NCI-H2227 (cell line): ENCODE results near the gene PLB1.
"Not testable (repeated sequence)": the region's sequence is repeated elsewhere in the genome, so short reads cannot be mapped to it uniquely, and the experiment has no call there.

Experiments
- DNase-seq: peaks from one replicate; lab custom pipeline; 2025; ENCODE audit not compliant: unreplicated experiment; lab: John Stamatoyannopoulos, UW

Gene PLB1

GRCh38 chr2:28533044-28533680 lies 37.3 kb downstream of the PLB1 start:
- no peak for DNase-seq

DNA sequence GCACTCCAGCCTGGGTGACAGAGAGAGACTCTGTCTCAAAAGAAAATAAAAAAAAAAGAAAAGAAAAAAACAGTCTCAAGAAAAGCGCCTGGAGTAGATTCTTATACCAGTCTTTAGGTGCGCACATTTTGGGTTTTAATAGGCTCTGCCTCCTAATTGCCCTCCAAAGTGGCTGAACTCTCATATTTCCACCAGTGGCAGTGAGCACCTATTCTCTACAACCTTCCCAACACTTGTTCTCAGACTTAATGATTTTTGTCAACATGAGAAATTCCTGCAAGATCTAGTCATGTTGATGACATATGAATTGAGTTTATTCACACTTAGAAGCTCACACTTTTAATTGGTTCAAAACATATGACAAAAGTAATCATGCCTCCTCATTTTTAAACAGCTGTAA lies 39.0 kb downstream of the PLB1 start:
- no peak for DNase-seq

DNA sequence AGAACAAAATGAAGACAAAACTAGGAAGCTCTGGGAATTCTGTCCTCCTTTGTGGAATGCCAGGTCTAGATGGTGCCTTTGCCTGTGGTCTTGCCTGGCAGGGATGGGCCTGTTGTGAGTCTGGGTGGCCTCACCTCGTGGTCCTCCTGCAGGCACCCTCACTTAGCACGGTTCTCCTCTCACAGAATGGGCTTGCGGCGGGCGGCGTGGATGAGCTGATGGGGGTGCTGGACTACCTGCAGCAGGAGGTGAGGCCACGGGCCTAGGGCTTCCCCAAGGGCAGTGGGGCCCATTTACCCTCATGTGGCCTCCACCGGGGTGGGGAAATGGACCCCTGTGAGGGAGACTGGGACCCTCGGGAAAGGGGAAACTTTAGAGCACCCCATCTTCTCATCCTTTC lies 42.3 kb downstream of the PLB1 start:
- no peak for DNase-seq

GRCh38 chr2:28538652-28539051 lies 42.8 kb downstream of the PLB1 start:
- DNase-seq, result no peak

DNA sequence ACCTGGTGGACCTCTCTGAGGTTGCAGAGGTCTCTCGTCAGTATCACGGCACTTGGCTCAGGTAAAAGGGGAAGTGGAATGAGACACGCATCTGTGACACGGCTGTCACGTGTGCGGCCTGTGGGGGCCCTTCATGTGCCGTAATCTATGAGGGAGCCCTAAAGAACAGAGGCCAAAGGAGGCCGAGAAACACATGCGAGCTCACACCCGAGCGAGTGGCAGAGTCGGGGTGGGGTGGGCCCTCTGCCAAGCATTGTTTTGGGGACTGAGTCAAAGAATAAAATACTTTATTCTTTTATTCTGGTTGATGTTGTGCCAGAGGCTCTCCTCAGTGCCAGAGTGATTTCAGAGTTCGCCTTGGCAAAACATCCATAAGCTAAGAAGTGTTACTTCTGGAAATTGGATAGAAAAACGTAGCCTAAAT lies 43.3 kb downstream of the PLB1 start:
- DNase-seq, result no peak

GRCh38 chr2:28543316-28544035 lies 47.6 kb downstream of the PLB1 start:
- DNase-seq, result no peak

DNA sequence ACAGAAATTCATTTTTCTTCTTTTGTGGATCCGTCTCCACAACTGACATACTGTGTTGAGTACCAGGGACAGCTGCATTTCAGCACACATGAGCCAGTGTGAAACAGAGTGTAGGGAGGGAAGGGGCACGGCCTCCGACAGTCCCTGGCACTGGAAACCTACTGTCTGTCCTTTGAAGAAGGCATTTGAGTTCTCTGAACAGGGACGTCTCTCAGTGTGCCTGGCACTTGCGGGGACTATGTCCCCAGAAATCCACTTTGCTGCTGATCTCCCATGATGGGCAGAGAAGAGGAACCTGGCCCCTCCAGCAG lies 48.1 kb downstream of the PLB1 start:
- no peak for DNase-seq

GRCh38 chr2:28544405-28544921 lies 48.6 kb downstream of the PLB1 start:
- DNase-seq, result no peak

- no peak for DNase-seq
Observed at GRCh38 chr2:28544922-28545589, 49.2 kb downstream of the PLB1 start.

DNA sequence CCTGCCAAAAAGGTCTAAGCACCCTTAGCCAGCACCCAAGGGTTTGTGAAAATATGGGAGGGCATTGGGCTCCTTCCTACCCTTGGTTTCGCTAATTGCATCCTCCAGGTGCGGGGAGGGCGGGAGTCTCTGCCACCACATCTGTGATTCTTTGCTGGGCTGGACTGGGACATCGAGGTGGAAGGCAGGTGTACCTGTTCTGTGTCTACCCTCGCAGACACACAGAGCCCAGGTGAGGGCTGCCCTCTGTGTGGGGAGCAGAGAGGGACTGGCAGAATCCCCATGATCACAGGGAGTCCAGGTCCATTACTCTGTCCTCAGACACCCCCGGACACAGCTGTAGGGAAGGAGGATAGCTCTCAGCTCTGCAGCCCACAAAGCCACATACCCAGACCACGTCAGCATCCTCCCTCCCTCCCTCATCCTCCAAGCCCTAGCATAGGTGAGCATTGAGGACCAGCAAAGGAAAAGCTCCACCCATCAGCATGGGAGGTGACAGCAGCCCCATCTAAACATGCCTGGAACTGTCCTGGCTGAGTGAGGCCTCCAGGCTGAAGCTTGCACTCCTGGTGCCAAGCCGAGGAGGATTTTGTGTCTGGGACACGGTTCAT lies 49.8 kb downstream of the PLB1 start:
- DNase-seq, result no peak

- DNase-seq, result no peak
Observed at GRCh38 chr2:28546242-28546641, 50.4 kb downstream of the PLB1 start.

DNA sequence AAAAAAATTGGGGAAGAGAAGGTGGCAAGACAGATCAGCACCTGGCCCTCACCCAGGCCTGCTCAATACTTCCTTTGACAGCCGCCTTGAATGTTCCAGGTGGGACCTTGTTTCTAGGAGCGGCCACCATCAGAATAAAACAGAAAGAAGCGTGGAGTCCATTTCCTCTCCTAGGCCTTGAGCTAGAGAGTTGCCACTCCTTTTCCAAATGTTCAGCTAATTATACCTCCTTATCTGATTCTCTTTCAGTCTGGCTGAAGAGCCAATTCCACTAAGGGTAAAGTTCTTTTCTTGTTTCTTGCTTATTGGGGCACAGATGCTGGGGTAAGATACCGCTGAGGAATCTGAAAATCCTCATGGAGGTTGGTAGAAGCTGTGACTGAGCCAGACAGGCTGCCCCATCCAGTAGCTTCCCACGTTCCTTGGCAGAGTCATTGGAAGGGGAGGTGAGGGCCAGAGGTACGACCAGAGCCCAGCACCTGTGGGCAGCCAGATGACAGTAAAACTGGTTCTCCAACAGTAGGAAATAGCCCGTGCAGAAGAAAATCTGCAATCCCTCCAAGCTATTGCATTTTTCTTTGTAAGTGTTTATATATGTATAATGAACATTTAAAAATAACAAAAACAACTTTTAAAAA lies 51.5 kb downstream of the PLB1 start:
- no peak for DNase-seq

DNA sequence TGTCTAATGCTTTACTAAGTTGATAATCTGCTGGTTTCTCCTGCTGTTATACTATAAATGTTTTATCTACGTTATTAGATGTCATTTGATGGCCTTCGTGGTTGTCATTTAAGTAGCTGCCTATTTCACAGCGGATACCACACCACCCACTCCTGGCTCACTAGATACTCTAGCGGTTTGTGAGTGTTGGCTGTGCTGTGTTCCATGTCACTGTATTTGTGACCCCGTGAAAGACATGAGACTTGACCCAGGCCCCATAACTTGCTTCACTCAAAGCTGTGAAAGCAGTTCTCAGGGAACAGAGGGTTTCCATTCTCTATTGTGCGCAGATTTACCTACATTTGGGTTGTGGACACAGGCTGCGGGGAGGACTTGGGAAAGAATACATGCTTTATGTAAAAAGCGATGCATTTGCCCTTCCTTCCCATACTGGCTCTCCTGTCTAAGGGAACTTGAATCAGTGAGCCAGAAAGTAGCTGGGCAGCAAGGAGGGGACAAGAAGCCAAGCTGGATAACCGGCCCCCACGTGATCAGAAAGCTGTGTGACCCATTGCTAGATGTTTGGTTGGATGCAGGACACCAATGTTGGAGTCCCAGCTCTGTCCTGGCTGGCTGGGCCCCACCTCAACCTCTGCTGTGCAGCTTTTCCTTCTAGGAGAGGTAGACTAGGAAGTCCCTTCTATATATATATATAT lies 52.2 kb downstream of the PLB1 start:
- no peak for DNase-seq

- DNase-seq, result not testable (repeated sequence)
Observed at GRCh38 chr2:28550345-28550744, 54.5 kb downstream of the PLB1 start.

GRCh38 chr2:28552045-28552823 lies 56.4 kb downstream of the PLB1 start:
- no peak for DNase-seq

GRCh38 chr2:28556303-28556702 lies 60.4 kb downstream of the PLB1 start:
- DNase-seq, result no peak

DNA sequence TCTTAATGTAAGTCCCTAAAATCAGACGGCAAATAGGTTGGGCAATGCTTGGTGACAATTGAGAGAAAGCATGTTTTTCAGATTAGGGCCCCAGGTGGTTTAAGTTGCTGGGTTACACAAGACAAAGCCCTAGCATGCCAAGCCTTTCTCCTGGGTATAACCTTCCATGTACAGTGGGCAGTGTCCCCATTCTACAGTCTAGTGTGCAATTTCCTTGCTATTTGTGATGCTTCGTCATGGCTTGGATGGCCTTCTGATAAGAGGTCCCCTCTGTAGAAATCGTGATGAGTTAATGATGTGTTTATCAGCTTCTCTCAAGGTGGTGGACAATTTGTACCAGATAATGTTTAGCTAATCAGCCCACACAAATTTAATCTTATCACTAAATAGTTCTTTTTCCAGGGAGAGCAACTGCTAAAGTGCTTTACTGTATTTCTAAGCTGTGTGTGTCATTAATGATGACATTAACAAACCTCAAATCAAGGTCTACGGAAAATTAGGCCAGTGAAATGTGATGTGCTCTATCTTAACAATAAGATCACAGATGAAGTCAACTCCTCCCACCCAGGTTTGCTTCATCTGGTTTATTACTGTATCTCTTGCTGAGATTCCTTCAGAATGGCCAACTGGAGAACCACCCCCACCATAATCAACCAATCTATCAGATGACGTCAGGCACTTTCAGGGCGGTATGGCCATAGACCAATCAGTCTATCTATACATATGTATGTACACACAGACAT lies 61.7 kb downstream of the PLB1 start:
- DNase-seq, result peak; percentile 23

- DNase-seq, result peak; percentile 79
Observed at GRCh38 chr2:28558158-28558820, 62.4 kb downstream of the PLB1 start.

- no peak for DNase-seq
Observed at GRCh38 chr2:28558918-28559317, 63.1 kb downstream of the PLB1 start.
